A549 (cell line): Measurements from ENCODE around the gene RCVRN. TPM values are rescaled to one million over a fixed set of nuclear protein-coding genes. Genes with fewer than 3 reads are reported as not detected.

Source experiments
- ATAC-seq, 2 experiments: fragments of 200-7000 bp in 1 of 2; fragments of >200 bp in 1 of 2; cut with Nextera tagmentation in 1 of 2; cut with Tn5 transposase in 1 of 2; 3 replicates each; pipeline versions ENCODE4 v1.8.0 to v1.9.1; 2018 to 2020; ENCODE audit warnings: mild to moderate bottlenecking in 1 of 2, moderate library complexity in 1 of 2
- CTCF ChIA-PET: fragments of 300-600 bp; sonication (Branson Sonifier 250); formaldehyde crosslinking; extraction: SDS; loops from one replicate; lab custom pipeline; 2021; ENCODE audit warnings: antibody characterized with exemption, inconsistent platforms; lab: Yijun Ruan, JAX
- POLR2A ChIA-PET: fragments of 350-600 bp; formaldehyde crosslinking; extraction: SDS; loops from one replicate; lab custom pipeline; 2021; ENCODE audit warnings: antibody characterized with exemption, inconsistent platforms; lab: Yijun Ruan, JAX
- DNase-seq, 2 experiments: peaks; one replicate each; pipeline versions ENCODE4 v3.0.0 to v3.0.0-alpha.2; 2011 to 2016; ENCODE audit warnings: low read depth in 1 of 2, low spot score in 1 of 2
- FAIRE-seq: peaks from 2 replicates; lab custom pipeline; 2011; peaks lifted over from hg19 to GRCh38; lab: Jason Lieb, UNC
- H3K27ac ChIP-seq, 2 experiments: fragments of >200 bp; sonication (Bioruptor Twin); formaldehyde crosslinking; 3 replicates each; pipeline ENCODE4 v1.5.1; 2016 to 2017
- H3K4me1 ChIP-seq: fragments of >200 bp; sonication (Bioruptor Twin); formaldehyde crosslinking; 3 replicates; pipeline ENCODE4 v1.6.1; 2016
- H3K4me2 ChIP-seq: fragments of >200 bp; sonication (Bioruptor Twin); formaldehyde crosslinking; 3 replicates; pipeline ENCODE4 v1.6.1; 2016
- H3K4me3 ChIP-seq: fragments of >200 bp; sonication (Bioruptor Twin); formaldehyde crosslinking; 3 replicates; pipeline ENCODE4 v1.5.1; 2016
- H3K9me3 ChIP-seq: fragments of >200 bp; sonication (Bioruptor Twin); formaldehyde crosslinking; 3 replicates; pipeline ENCODE4 v1.6.1; 2016
- BCL3 ChIP-seq: fragments of >200 bp; sonication (Bioruptor Twin); formaldehyde crosslinking; IDR thresholded peaks from 3 replicates; pipeline ENCODE4 v1.6.1; 2016
- BHLHE40 ChIP-seq: IDR thresholded peaks from 2 replicates; pipeline ENCODE4 v1.6.1; 2012; ENCODE audit warnings: low read depth, low read length, inconsistent platforms
- CBX2 ChIP-seq: fragments of 200-600 bp; sonication (generic); IDR thresholded peaks from 2 replicates; pipeline ENCODE4 v1.6.1; 2016; ENCODE audit warnings: low read depth, mild to moderate bottlenecking, borderline replicate concordance
- CEBPB ChIP-seq, 2 experiments: fragments of >200 bp in 1 of 2; sonication (Bioruptor Twin) in 1 of 2; formaldehyde crosslinking in 1 of 2; IDR thresholded peaks; 2 replicates each; pipeline ENCODE4 v1.6.1; 2012 to 2016
- FOSB ChIP-seq: fragments of 250-450 bp; sonication (Bioruptor Pico); IDR thresholded peaks from 2 replicates; pipeline ENCODE4 v1.5.0; 2020; ENCODE audit warnings: mild to moderate bottlenecking, moderate library complexity
- GATA3 ChIP-seq: IDR thresholded peaks from 2 replicates; pipeline ENCODE4 v1.6.1; 2012; ENCODE audit warnings: borderline replicate concordance
- HDAC2 ChIP-seq: fragments of 200-600 bp; sonication (generic); IDR thresholded peaks from 2 replicates; pipeline ENCODE4 v1.6.1; 2016
- HMGXB4 ChIP-seq: fragments of 250-450 bp; sonication (Bioruptor Pico); IDR thresholded peaks from 2 replicates; pipeline ENCODE4 v1.5.0; 2021; ENCODE audit warnings: mild to moderate bottlenecking, moderate library complexity, borderline replicate concordance
- HOXB13 ChIP-seq: fragments of 250-450 bp; sonication (Bioruptor Pico); IDR thresholded peaks from 2 replicates; pipeline ENCODE4 v1.5.0; 2020; ENCODE audit warnings: low read depth, mild to moderate bottlenecking, moderate library complexity
- JUN ChIP-seq, 2 experiments: fragments of >200 bp; sonication (Bioruptor Twin); formaldehyde crosslinking; IDR thresholded peaks; 2 replicates in 1 of 2; 3 replicates in 1 of 2; pipeline ENCODE4 v1.6.1; 2016 to 2017
- MAZ ChIP-seq: fragments of 150-350 bp; IDR thresholded peaks from 2 replicates; pipeline ENCODE4 v1.6.1; 2014; ENCODE audit warnings: antibody characterized with exemption, low read depth, low read length, borderline replicate concordance
- MYC ChIP-seq: IDR thresholded peaks from 2 replicates; pipeline ENCODE4 v1.6.1; 2012; ENCODE audit warnings: mild to moderate bottlenecking, inconsistent platforms, low read length, improper control_type of control experiment, borderline replicate concordance
- NPAS2 ChIP-seq: fragments of 250-450 bp; sonication (Bioruptor Pico); IDR thresholded peaks from 2 replicates; pipeline ENCODE4 v1.8.0; 2022; ENCODE audit warnings: mild to moderate bottlenecking, moderate library complexity, borderline replicate concordance
- PHF8 ChIP-seq: fragments of 200-600 bp; sonication (generic); IDR thresholded peaks from 2 replicates; pipeline ENCODE4 v1.6.1; 2016; ENCODE audit warnings: low read depth, mild to moderate bottlenecking, antibody characterized with exemption, moderate library complexity, borderline replicate concordance
- RAD21 ChIP-seq, 2 experiments: fragments of >200 bp in 1 of 2; sonication (Bioruptor Twin) in 1 of 2; formaldehyde crosslinking in 1 of 2; IDR thresholded peaks in 1 of 2; conservative IDR thresholded peaks in 1 of 2; 2 replicates in 1 of 2; 3 replicates in 1 of 2; pipeline ENCODE4 v1.6.1; 2012 to 2018; ENCODE audit warnings: inconsistent platforms in 1 of 2
- RCOR1 ChIP-seq: fragments of 150-350 bp; IDR thresholded peaks from 2 replicates; pipeline ENCODE4 v1.6.1; 2014; ENCODE audit warnings: antibody characterized with exemption, low read length, low read depth
- USF2 ChIP-seq: fragments of 450-650 bp; IDR thresholded peaks from 2 replicates; pipeline ENCODE4 v1.6.1; 2014; ENCODE audit warnings: antibody characterized with exemption
- ZC3H11A ChIP-seq: fragments of 450-650 bp; IDR thresholded peaks from 2 replicates; pipeline ENCODE4 v1.6.1; 2014; ENCODE audit warnings: antibody characterized with exemption, mild to moderate bottlenecking
- ZFP36 ChIP-seq: fragments of 450-650 bp; IDR thresholded peaks from 2 replicates; pipeline ENCODE4 v1.6.1; 2014; ENCODE audit warnings: borderline replicate concordance; ENCODE audit not compliant: partially characterized antibody
- WGBS: methylation state at CpG from one replicate; pipeline ENCODE4 v1.1.6; 2017; ENCODE audit errors: missing lambda C conversion rate; 5-methylcytosine and 5-hydroxymethylcytosine counted together
- polyA plus RNA-seq, 4 experiments: library from polyadenylated mRNA; depleted of rRNA in 3 of 4; stranded (reverse); fragments of >200 nt; fragmentation: RNase III in 1 of 4; extraction: RNeasy Plus Mini Kit Qiagen cat#74134 plus additional on column Dnase treatment in 1 of 4; gene quantifications; 2 replicates in 3 of 4; 3 replicates in 1 of 4; pipeline ENCODE4 v1.2.3, GENCODE V29; 2011 to 2017

Gene RCVRN
- polyA plus RNA-seq, 2 of the 4 experiments (the other 2 are of a cell fraction), result not detected

- POLR2A ChIA-PET, result no interaction called here
- H3K4me2 ChIP-seq, result no peak overlapping the region
- ATAC-seq, result no peak
- TF ChIP-seq ZC3H11A (no peak), HOXB13 (CRISPR knock-in tag) (no peak), RAD21 (conservative IDR thresholded peaks at IDR 0.05 in 1 of 2, IDR thresholded peaks at IDR 0.05 in 1 of 2) (no peak), USF2 (no peak), BCL3 (no peak), ZFP36 (no peak)
- H3K4me1 ChIP-seq, result peaks cover 31% of the 10 kb centered on the region
- H3K4me3 ChIP-seq, result no peak overlapping the region
- DNase-seq, result no peak
- H3K27ac ChIP-seq, result peak overlapping the region in 1 of 2 experiments; percentile 50; a peak in 1 of 6 replicates
- WGBS, result 90% methylated on average over 35 of the region's 35 CpGs
- CTCF ChIA-PET, result interaction anchor here (0.6 to 3.4 kb wide), 16 partner anchors 10 to 322 kb away, joined by 3 to 13 read pairs (median 4); no protein-coding TSS in a partner anchor
- H3K9me3 ChIP-seq, result no peaks in the 10 kb centered on the region
- no peak for FAIRE-seq
Measured at GRCh38 chr17:9904277-9905077, 594 bp downstream of the RCVRN start.

GRCh38 chr17:9902120-9902519 lies 3.0 kb downstream of the RCVRN start:
- no peak overlapping the region for H3K4me3 ChIP-seq
- ChIA-PET POLR2A (no interaction called here), CTCF (interaction anchor here (1.2 to 5.1 kb wide), 5 partner anchors 8 to 60 kb away, joined by 3 to 26 read pairs (median 4); no protein-coding TSS in a partner anchor)
- H3K4me2 ChIP-seq, result no peak overlapping the region
- no peaks in the 10 kb centered on the region for H3K9me3 ChIP-seq
- DNase-seq (no peak), ATAC-seq (no peak), FAIRE-seq (peak; percentile 46)
- H3K4me1 ChIP-seq, result peaks cover 19% of the 10 kb centered on the region
- H3K27ac ChIP-seq, result peak overlapping the region in 1 of 2 experiments; percentile 75; a peak in 3 of 6 replicates
- TF ChIP-seq MAZ (no peak), BHLHE40 (no peak), RAD21 (conservative IDR thresholded peaks at IDR 0.05 in 1 of 2, IDR thresholded peaks at IDR 0.05 in 1 of 2) (no peak), FOSB (CRISPR knock-in tag) (no peak), HMGXB4 (CRISPR knock-in tag) (no peak), NPAS2 (CRISPR knock-in tag) (no peak), MYC (no peak), HOXB13 (CRISPR knock-in tag) (no peak), RCOR1 (no peak), CBX2 (no peak), JUN (IDR thresholded peaks at IDR 0.05) (no peak), HDAC2 (no peak), CEBPB (IDR thresholded peaks at IDR 0.05) (no peak), GATA3 (no peak), PHF8 (no peak), USF2 (no peak)
- WGBS, result 51% methylated on average over 2 of the region's 2 CpGs
